Measurements from ENCODE around the gene PGS1. TPM values are rescaled to one million over a fixed set of nuclear protein-coding genes. Genes with fewer than 3 reads are reported as not detected.

The PGS1 gene
- total and polyA plus RNA-seq, 8 donors: 11.9 to 209 (median 31.6) TPM

- H3K9me3 ChIP-seq: no peaks in the 10 kb centered on the region
- no peaks in the 10 kb centered on the region for H3K36me3 ChIP-seq
- DNase-seq: no peak
- intact Hi-C loops (cut with DNase I; ENCODE audit: low total_unique reads): no loop called here
- TF ChIP-seq EP300 (IDR thresholded peaks at IDR 0.05) (no peak), POLR2AphosphoS5 (IDR thresholded peaks at IDR 0.05) (no peak), POLR2A (IDR thresholded peaks at IDR 0.05) (no peak)
- TF ChIP-seq, protein P1, sequence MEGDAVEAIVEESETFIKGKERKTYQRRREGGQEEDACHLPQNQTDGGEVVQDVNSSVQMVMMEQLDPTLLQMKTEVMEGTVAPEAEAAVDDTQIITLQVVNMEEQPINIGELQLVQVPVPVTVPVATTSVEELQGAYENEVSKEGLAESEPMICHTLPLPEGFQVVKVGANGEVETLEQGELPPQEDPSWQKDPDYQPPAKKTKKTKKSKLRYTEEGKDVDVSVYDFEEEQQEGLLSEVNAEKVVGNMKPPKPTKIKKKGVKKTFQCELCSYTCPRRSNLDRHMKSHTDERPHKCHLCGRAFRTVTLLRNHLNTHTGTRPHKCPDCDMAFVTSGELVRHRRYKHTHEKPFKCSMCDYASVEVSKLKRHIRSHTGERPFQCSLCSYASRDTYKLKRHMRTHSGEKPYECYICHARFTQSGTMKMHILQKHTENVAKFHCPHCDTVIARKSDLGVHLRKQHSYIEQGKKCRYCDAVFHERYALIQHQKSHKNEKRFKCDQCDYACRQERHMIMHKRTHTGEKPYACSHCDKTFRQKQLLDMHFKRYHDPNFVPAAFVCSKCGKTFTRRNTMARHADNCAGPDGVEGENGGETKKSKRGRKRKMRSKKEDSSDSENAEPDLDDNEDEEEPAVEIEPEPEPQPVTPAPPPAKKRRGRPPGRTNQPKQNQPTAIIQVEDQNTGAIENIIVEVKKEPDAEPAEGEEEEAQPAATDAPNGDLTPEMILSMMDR (IDR thresholded peaks at IDR 0.05): no peak
- peaks cover 6 to 32% (median 10%) of the 10 kb centered on the region in 4 donors for H3K4me1 ChIP-seq
- no peak overlapping the region for H3K27ac ChIP-seq
- WGBS, 5 donors: 58 to 68% (median 62%) methylated on average over 4 of the region's 4 CpGs
- H3K4me3 ChIP-seq: no peak overlapping the region
- H3K27me3 ChIP-seq: no peaks in the 10 kb centered on the region
Observed at GRCh38 chr17:78332991-78333390, 45.5 kb upstream of the PGS1 start.

DNA sequence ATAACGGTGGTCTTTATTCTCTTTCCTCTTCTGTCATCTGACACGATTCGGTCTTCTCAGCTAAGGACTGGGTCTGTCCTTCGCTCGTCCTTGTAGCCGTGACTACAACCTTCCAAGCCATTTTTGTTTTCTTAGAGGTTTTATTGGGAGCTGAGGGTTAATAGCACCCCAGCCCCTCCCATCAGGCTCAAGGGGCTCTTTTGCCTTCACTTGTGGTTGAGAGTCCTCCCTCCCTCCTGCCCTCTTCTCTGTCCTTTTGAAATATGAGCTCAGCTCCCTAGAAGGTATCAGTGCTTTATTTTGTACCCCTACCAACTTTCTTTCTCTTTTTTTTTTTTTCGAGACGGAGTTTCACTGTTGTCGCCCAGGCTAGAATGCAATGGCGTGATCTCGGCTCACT is 43.2 kb upstream of the PGS1 start:
- peaks cover 5 to 48% (median 6%) of the 10 kb centered on the region in 4 donors for H3K4me1 ChIP-seq
- H3K27ac ChIP-seq: peak overlapping the region in 3 of 5 donors; percentile 37 to 59 (median 46)

GRCh38 chr17:78337244-78338109 is 41.0 kb upstream of the PGS1 start:
- DNase-seq: peak in 1 of 2 donors; percentile 38
- TF ChIP-seq, protein P1 (IDR thresholded peaks at IDR 0.05): no peak
- peak in 1 of 3 donors; percentile 19 for TF ChIP-seq POLR2AphosphoS5 (IDR thresholded peaks at IDR 0.05)
- Histone ChIP-seq H3K36me3 (no peaks in the 10 kb centered on the region), H3K27me3 (no peaks in the 10 kb centered on the region), H3K9me3 (no peaks in the 10 kb centered on the region), H3K4me3 (no peak overlapping the region), H3K4me1 (peaks cover 6 to 60% (median 17%) of the 10 kb centered on the region in 4 donors), H3K27ac (peak overlapping the region in 3 of 5 donors; percentile 29 to 89 (median 72))
- intact Hi-C loops (cut with DNase I; ENCODE audit: low total_unique reads): no loop called here
- 79 to 90% (median 87%) methylated on average over 19 of the region's 19 CpGs for WGBS, 5 donors

More for the DNA sequence above, 43.2 kb upstream of the PGS1 start:
- Histone ChIP-seq H3K9me3 (no peaks in the 10 kb centered on the region), H3K4me3 (no peak overlapping the region), H3K36me3 (no peaks in the 10 kb centered on the region), H3K27me3 (no peaks in the 10 kb centered on the region)
- intact Hi-C loops (cut with DNase I; ENCODE audit: low total_unique reads): no loop called here
- 93 to 97% (median 94%) methylated on average over 11 of the region's 11 CpGs for WGBS, 5 donors
- no peak for TF ChIP-seq POLR2AphosphoS5 (IDR thresholded peaks at IDR 0.05)
- TF ChIP-seq EP300 (IDR thresholded peaks at IDR 0.05): no peak
- no peak for TF ChIP-seq POLR2A (IDR thresholded peaks at IDR 0.05)
- TF ChIP-seq, protein P1 (IDR thresholded peaks at IDR 0.05): no peak
- no peak for DNase-seq

GRCh38 chr17:78338486-78339259 is 39.8 kb upstream of the PGS1 start:
- Histone ChIP-seq H3K4me1 (peaks cover 18 to 72% (median 29%) of the 10 kb centered on the region in 4 donors), H3K9me3 (no peaks in the 10 kb centered on the region), H3K27me3 (no peaks in the 10 kb centered on the region), H3K27ac (peak overlapping the region; percentile 54 to 96 (median 89)), H3K36me3 (no peaks in the 10 kb centered on the region), H3K4me3 (no peak overlapping the region)
- 30 to 57% (median 36%) methylated on average over 11 of the region's 11 CpGs for WGBS, 5 donors
- intact Hi-C loops (cut with DNase I; ENCODE audit: low total_unique reads): no loop called here
- DNase-seq: peak; percentile 68 to 90
- TF ChIP-seq POLR2AphosphoS5 (IDR thresholded peaks at IDR 0.05) (peak in 2 of 3 donors; percentile 59 to 70), POLR2A (IDR thresholded peaks at IDR 0.05) (no peak)

All from stomach (tissue), 9 donors.